Hematopoietic multipotent progenitor cell treated with erythropoietin and hydrocortisone succinate and interleukin-3 and kit ligand, for 6 days (in vitro differentiated cells): ENCODE measurements around the gene N4BP3.

Experiments used
- DNase-seq: peaks from one replicate; pipeline ENCODE4 v3.0.0-alpha.2; 2015

N4BP3 gene

DNA sequence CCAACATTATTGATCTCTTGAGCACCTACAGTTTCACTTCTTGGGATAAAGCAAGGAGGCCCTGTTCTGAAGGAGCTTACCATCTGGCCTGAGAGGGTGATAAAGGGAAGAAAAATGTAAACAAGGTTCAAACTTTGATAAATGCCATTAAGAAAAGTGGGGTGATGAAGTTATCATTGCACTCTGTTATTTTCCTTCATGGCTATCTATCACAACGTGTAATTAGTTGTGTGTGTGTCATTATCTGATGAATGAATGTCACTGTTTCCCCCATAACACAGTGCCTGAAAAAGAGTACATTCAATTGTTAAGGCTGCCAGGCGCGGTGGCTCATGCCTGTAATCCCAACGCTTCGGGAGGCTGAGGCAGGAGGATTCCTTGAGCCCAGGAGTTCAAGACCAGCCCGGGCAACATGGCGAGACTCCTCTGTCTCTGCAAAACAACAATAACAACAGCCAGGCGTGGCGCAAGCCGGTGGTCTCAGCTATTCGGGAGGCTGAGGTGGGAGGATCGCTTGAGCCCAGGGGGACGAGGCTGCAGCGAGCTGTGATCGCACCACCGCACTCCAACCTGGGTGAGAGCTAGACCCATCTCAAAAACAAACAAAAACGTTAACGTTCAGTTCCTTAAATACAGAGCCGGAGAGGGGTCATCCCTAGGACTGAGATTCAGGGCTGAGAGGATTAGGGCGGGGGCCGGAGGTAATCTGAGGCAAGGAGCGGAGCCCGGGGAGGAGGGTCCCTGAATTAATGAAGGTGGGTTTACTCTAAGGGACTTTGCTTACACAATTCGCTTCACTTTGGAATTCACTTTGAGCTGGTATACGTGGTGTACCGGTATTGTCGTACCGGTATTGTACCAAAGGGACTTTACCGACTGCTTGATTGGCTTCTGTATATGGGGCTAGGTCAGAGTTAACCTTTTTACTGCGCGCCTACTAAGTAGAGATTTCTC is 39.4 kb downstream of the N4BP3 start:
- DNase-seq: no peak

DNA sequence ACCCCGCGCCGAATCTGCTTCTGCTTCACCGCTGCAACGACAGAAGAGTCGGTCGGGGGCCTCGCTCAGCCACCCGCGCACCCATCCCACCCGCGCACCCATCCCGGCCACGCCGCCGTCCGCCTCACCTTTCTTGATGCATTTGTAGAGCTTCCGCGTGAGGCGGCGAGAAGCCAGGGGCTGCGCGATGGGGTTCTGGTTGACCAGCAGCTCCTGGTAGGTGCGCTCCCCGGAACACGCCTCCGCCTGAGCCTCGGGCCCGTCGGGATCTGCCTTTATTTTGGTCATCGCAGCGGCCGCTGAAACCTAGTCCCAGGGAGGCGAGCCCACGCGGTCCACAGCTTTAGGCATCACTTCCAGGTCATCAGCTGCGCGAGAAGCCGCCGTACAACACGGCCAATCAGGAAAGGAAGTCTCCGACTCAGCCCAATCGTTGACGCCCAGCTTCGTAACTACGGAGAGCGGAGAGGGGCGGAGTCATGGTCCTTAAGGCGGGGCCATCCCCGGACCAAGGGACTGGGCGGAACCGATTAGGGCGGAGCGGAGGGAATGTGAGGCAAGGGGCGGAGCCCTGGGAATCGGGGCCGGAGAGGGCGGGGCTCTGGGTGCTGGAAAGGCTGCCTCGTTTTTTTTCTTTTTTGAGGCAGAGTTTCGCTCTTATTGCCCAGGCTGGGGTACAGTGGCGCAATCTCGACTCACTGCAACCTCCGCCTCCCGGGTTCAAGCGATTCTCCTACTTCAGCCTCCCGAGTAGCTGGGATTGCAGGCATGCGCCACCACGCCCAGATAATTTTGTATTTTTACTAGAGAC is 40.4 kb downstream of the N4BP3 start, which contains the start of gene NHP2:
NHP2 (minus strand) TSS at position 356 of the 811 bp plus-strand sequence; CDS start at position 288, 68 bp downstream.
- DNase-seq: peak; percentile 100

- no peak for DNase-seq
Observed at GRCh38 chr5:178155065-178155464, 41.7 kb downstream of the N4BP3 start.

- DNase-seq: no peak
Observed at GRCh38 chr5:178160176-178160575, 46.8 kb downstream of the N4BP3 start.

- DNase-seq: no peak
Observed at GRCh38 chr5:178162481-178162880, 49.1 kb downstream of the N4BP3 start.

DNA sequence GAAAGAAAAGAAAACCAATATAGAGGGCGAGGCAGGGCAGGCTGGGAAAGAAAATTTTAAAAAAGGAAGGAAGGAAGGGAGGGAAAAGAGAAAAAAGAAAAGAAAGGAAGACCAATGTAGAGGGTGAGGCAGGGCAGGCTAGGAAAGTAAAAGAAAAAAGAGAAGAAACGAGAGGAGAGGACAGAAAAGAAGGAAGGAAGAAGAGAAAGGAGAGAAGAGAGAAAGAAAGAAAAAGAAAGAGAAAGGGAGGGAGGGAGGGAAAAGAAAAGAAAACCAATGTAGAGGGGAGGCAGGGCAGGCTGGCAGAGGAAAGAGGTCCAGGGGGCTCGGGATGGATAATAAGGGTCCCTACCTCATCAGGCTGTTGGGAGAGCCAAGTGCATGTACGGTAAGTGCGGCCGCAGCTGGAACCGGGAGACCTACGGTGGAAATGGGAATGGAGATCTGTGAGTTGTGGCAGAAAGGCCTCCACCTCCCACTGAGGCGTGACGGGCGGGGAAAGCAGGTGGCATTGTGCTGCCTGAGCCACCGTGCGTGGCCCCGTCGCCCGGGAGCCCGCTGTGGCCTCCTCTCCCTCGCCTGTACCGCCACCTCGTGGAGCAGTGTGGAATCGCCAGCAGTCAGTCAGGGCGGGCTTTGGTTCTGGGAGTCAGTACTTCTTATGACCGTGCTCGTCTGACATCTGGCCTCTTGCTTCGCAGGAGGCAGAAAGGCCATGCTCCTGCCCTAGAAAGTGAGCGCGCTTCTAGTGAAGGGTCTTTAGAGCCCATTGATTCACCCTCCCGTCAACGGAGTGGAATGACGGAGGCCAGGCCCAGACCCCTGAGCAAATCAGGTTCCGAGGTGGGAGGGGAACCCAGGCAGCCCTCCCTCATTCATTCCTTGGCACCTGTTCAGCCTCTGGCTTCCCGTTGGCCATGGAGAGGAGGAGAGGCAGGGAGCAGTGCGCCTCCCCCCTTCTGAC is 50.7 kb downstream of the N4BP3 start:
- peak; percentile 90 for DNase-seq

GRCh38 chr5:178165581-178165980 is 52.2 kb downstream of the N4BP3 start:
- no peak for DNase-seq

- DNase-seq: no peak
Observed at GRCh38 chr5:178170455-178170854, 57.1 kb downstream of the N4BP3 start.

DNA sequence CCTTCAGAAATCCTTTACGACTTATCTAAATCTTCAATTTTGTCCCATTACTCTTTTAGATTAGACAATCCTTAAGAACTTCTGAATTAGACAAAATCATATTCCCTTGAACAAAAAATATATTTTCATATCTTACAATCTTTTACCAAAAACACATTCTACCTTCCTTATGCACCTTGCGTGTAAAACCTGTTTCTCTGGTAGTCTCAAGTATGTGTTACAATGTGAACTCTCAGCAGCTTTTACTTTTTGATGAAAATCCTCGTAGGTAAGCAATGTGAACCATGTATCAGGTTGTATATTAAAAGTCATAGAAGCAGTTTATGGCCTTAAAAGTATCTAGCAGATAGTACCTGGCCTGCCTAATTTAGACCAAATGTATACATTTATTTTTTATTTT is 61.1 kb downstream of the N4BP3 start:
- DNase-seq: no peak
